OCI-LY7 (cell line): ENCODE results near the gene MAPRE2.

ENCODE experiments used
- CTCF ChIP-seq: fragments of 200-600 bp; sonication (generic); conservative IDR thresholded peaks from 2 replicates; pipeline ENCODE4 v1.5.1; 2014; ENCODE audit warnings: mild to moderate bottlenecking, antibody characterized with exemption, low read length, moderate library complexity, mixed read lengths
- EZH2phosphoT487 ChIP-seq: fragments of 200-600 bp; sonication (generic); IDR thresholded peaks from 2 replicates; pipeline ENCODE4 v1.6.1; 2018; ENCODE audit warnings: low read depth, borderline replicate concordance, mild to moderate bottlenecking, mixed run types, antibody characterized with exemption, low read length, moderate library complexity, mixed read lengths

- TF ChIP-seq CTCF (no peak), EZH2phosphoT487 (no peak)
Measured at GRCh38 chr18:35142275-35142615, 101.0 kb downstream of the MAPRE2 start.
